Erythroblast (primary cell): ENCODE results near the gene SETD3.

Experiments used
- DNase-seq, 2 experiments: peaks; one replicate each; lab custom pipeline; 2025; lab: John Stamatoyannopoulos, UW
- GATA1 ChIP-seq: IDR thresholded peaks from 2 replicates; pipeline ENCODE4 v1.6.1; 2011; ENCODE audit warnings: low read depth, mild to moderate bottlenecking, control low read depth, low read length, moderate library complexity
- POLR2A ChIP-seq: IDR thresholded peaks from 2 replicates; pipeline ENCODE4 v1.6.1; 2011; ENCODE audit warnings: mild to moderate bottlenecking, low read length

SETD3 gene

GRCh38 chr14:99408286-99408970 is 72.2 kb downstream of the SETD3 start:
- no peak for DNase-seq
- TF ChIP-seq GATA1 (no peak), POLR2A (no peak)

GRCh38 chr14:99407416-99407815 is 73.2 kb downstream of the SETD3 start:
- no peak for TF ChIP-seq GATA1
- TF ChIP-seq POLR2A, result no peak
- no peak for DNase-seq

- TF ChIP-seq POLR2A (no peak), GATA1 (no peak)
- no peak for DNase-seq
Measured at GRCh38 chr14:99402950-99403349, 77.7 kb downstream of the SETD3 start.

GRCh38 chr14:99402285-99402648 is 78.4 kb downstream of the SETD3 start:
- TF ChIP-seq GATA1, result no peak
- no peak for TF ChIP-seq POLR2A
- no peak for DNase-seq

GRCh38 chr14:99401621-99402284 is 78.9 kb downstream of the SETD3 start:
- no peak for DNase-seq
- no peak for TF ChIP-seq POLR2A
- no peak for TF ChIP-seq GATA1

- TF ChIP-seq GATA1 (no peak), POLR2A (no peak)
- DNase-seq, result no peak
Measured at GRCh38 chr14:99401211-99401610, 79.4 kb downstream of the SETD3 start.

GRCh38 chr14:99397698-99398097 is 83.0 kb downstream of the SETD3 start:
- TF ChIP-seq GATA1, result no peak
- no peak for TF ChIP-seq POLR2A
- no peak for DNase-seq

- TF ChIP-seq GATA1 (no peak), POLR2A (no peak)
- no peak for DNase-seq
Measured at GRCh38 chr14:99395909-99396530, 84.6 kb downstream of the SETD3 start.

- TF ChIP-seq GATA1 (no peak), POLR2A (no peak)
Measured at GRCh38 chr14:99394602-99395156, 86.0 kb downstream of the SETD3 start.

GRCh38 chr14:99393059-99393655 is 87.5 kb downstream of the SETD3 start:
- peak; percentile 49 to 67 for DNase-seq
- TF ChIP-seq POLR2A, result no peak
- TF ChIP-seq GATA1, result no peak

More at GRCh38 chr14:99394602-99395156, 86.0 kb downstream of the SETD3 start:
- DNase-seq, result no peak

- DNase-seq, result no peak
- TF ChIP-seq POLR2A, result no peak
- TF ChIP-seq GATA1, result no peak
Measured at GRCh38 chr14:99391671-99392070, 89.0 kb downstream of the SETD3 start.

- peak; percentile 32 to 66 for DNase-seq
- no peak for TF ChIP-seq POLR2A
- TF ChIP-seq GATA1, result no peak
Measured at GRCh38 chr14:99389174-99389826, 91.4 kb downstream of the SETD3 start.

GRCh38 chr14:99388286-99388685 is 92.4 kb downstream of the SETD3 start:
- DNase-seq, result no peak

More at GRCh38 chr14:99388286-99388685, 92.4 kb downstream of the SETD3 start:
- TF ChIP-seq POLR2A (no peak), GATA1 (no peak)
